Skin epidermis (tissue), 12 donors: ENCODE data around the gene PROCA1.

Experiments used
- H3K27ac ChIP-seq, 21 experiments: fragments of 200-600 bp; sonication (generic) in 11 of 21; one replicate each; pipeline ENCODE4 v1.5.0; 2020; ENCODE audit warnings: mild to moderate bottlenecking in 3 of 21, inconsistent platforms in 2 of 21, moderate library complexity in 2 of 21
- H3K4me3 ChIP-seq, 7 experiments: fragments of 200-600 bp; sonication (generic) in 2 of 7; one replicate each; pipeline ENCODE4 v1.5.0; 2020; ENCODE audit warnings: inconsistent platforms in 2 of 7, mild to moderate bottlenecking in 2 of 7, moderate library complexity in 1 of 7

PROCA1 gene, protein sequence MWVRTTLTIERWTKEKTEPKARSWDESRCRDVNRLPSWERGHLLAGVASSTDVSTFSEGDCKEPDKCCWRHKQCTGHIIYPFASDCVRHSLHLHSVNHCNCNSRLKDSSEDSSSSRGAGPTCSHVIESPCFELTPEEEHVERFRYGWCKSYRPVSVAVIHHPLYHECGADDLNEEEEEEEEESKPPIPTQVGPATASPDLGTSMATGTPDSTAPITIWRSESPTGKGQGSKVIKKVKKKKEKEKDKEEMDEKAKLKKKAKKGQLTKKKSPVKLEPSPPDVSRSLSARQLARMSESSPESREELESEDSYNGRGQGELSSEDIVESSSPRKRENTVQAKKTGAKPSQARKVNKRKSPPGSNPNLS

DNA sequence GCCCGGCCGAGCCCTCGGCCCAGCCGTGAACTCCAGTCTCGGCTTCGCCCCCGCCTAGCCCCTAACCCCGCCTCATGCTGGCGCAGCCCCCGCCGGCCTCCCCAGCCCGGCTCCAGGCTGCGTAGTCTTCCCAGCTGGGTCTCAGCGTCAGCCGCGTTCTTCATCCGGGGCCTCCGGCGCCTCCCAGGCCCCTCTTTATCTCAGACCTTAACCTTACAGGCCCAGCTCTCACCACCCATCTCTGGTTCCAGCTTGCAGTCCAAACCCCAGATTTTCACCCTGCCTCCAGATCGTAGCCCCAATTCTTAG is at the start of gene PROCA1:
Gene PROCA1 (minus strand): TSS at position 166 of the 309 bp plus-strand sequence. CDS start 228 bp downstream, outside the sequence.
- peak within 1 kb of the TSS; percentile 52 to 81 (median 70) for H3K4me3 ChIP-seq
- peak within 1 kb of the TSS in 20 of 21 experiments; percentile 66 to 93 (median 86) for H3K27ac ChIP-seq

DNA sequence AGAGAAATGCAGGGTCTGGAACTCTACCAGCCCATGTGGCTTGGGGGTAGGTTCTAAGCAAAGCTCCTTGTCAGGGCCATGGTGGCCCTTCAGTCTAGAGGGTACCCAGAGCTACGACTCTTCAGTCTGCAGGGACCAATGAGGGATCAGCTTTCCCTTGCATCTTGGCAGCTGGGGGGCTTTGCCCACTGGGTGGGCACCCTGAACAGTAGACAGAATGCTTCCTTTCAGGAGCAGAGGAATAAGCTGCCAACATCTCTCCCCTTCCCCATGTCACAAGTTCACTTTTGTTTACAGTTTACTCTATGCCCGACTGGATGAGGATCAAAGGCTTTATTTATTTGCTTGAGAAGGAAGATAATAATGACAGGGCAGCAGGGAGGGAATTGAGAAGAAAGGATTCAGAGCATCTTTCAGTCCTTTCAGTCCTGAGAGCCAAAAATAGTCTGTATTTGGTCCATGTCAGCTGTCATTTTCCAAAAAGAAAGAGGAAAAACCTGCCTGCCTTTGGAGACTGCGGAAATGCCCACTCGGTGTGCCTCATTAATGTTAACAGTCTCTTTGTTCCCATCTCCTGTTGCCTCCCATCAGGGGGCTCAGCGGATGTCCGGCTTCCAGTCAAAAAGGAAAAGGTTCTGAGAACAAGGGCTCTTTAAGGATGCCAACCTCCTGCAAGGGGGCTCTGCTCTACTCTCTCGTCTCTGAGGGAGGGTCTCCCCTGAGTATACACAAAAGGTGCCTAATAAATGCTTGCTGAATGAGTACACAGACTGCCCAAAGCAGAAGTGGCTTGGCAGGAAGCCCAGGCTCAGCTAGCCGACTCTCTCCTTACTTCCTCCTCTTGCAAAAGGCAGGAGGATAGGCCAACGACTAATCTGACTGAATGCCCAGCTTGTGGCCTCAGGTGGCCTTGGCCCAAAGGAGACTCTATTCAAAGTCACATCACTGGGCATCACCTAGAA is 49.2 kb upstream of the PROCA1 start:
- Histone ChIP-seq H3K4me3 (no peak overlapping the region), H3K27ac (peak overlapping the region in 5 of 21 experiments; percentile 6 to 31 (median 18))

DNA sequence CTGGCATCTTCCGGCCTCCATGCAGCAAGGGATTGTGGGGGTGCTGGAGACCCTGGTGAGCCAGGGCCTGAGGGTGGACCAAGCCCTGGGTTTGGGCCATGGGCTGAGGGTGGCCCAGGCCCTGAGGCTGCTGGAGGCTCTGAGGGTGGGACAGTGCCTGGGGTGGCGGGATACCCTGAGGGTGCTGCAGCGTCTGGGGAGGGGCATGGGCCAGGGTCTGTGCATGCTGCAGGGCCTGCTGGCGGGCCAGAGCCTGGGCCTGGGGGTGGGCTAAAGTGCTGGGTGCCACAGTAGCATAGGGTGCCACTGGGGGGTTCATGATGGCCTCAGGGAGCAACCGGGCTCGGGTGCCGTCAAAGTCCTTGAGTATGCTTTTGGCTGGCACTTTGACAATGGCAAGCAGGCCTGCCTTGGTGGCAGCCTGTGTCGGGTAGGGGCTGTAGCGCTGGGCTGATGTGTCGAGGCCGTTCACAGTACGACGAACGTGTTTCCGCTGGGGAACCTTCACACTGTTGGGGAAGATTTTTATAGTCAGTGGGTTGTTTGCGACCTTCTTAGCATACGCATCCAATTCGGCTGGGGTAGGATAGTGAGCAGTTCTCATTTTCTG is 47.7 kb upstream of the PROCA1 start:
- H3K27ac ChIP-seq, result no peak overlapping the region
- no peak overlapping the region for H3K4me3 ChIP-seq

DNA sequence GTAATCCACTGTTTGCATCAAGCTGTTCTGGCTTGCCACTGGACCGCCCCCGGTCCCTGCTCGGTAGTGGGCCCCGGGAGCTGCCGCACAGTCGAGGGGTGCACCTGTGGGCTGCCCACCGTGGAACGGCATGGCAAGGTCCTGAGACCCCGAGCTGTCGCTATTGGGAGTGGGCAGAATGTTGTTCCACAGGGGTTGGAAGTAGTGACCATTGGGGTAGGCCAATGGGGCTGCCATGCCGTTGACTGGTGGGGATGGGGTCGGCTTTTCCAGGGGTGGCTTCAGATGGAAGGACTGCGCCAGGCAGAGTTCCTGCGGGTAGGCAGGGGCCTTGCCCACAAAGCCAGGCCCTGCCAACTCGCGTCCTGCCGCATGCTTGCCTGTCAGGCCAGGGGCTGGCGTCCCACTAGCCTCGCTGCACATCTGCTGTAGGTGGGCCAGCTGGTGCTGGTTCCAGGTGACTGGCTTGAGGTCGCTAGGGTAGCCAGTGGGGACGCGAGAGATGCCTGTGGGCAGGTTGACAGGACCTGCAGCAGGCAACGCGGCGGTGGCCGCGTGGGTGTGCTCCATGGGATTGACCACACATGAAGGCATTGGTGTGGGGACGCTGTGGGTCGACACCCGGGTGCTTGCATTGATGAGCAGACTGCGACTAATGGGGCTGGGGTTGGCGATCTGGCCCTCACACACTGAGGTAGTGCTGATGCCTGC is 46.9 kb upstream of the PROCA1 start:
- Histone ChIP-seq H3K4me3 (no peak overlapping the region), H3K27ac (no peak overlapping the region)

DNA sequence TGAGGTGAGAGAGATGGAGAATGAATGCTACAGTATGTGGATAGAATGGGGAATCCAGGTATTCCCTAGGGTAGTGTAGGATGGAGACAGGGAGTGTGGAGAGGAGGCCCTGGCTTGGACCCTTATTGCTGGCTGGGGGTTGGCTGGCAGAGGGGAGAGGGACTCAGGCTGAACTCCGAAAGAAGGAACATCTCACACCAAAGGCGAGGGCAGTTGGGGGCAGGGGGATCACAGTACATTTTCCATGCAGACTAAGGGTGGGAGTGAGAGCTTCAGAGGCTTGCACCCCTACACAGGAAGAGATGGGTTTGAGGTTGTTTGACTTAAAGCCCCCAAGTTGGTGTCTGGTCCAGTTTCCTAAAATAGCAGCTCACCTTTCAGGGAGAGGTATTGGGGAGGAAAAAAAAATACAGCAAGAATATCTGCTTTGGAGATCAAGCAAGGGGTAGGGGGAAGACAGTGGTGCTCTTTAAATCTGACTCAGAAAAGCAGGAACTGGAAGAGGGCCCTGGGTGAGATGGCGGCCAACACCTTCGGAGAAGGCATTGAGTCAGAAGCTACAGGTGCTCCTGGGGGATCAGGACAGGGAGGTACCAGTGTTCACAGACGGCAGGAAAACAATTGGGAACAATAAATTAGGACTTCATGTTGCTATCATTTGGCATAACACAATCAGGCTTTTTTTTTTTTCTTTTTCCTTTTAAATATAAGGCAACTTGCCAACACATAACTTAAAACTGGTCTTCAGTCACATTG is 44.5 kb upstream of the PROCA1 start:
- Histone ChIP-seq H3K4me3 (no peak overlapping the region), H3K27ac (no peak overlapping the region)

DNA sequence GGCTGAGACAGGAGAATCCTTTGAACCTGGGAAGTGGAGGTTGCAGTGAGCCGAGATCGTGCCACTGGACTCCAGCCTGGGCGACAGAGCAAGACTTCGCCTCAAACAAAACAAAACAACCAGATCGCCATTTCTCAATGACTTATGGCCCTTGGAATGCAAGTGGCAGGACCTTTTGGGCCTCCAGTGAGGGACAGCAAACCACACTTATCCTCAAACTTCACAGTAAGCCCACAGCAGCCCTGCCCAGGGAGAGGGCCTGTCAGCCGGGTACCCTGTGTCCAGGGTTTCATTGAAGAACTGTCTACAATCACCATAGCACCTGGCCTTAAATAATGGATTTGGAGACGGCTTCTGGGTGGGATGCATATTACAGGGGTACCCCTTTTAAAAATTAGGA is 43.8 kb upstream of the PROCA1 start:
- H3K27ac ChIP-seq, result no peak overlapping the region
- no peak overlapping the region for H3K4me3 ChIP-seq

DNA sequence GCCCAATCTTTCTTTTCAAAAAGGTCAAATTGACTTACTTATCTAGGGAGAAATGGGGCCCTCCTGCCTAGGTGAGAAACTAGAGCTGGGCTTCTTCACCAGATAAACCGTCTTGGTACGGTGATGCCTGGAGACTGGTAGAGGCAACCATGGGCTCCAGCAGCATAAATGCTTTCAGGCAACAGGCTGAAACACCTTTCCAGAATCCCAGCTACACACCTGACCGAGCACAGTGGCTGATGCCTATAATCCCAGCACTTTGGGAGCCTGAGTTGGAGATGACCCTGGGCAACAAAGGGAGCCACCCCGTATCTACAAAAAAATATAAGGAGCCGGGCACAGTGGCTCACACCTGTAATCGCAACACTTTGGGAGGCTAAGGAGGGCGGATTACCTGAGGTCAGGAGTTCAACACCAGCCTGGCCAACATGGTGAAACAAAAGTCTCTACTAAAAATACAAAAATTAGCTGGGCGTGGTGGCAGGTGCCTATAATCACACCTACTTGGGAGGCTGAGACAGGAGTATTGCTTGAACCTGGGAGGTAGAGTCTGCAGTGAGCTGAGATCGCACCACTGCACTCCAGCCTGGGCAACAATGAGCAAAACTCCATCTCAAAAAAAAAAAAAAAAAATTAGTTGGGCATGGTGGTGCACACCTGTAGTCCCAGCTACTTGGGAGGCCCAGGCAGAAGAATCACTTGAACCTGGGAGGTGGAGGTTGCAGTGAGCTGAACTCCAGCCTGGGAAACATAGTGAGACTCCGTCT is 40.1 kb upstream of the PROCA1 start:
- H3K4me3 ChIP-seq, result no peak overlapping the region
- H3K27ac ChIP-seq, result no peak overlapping the region

DNA sequence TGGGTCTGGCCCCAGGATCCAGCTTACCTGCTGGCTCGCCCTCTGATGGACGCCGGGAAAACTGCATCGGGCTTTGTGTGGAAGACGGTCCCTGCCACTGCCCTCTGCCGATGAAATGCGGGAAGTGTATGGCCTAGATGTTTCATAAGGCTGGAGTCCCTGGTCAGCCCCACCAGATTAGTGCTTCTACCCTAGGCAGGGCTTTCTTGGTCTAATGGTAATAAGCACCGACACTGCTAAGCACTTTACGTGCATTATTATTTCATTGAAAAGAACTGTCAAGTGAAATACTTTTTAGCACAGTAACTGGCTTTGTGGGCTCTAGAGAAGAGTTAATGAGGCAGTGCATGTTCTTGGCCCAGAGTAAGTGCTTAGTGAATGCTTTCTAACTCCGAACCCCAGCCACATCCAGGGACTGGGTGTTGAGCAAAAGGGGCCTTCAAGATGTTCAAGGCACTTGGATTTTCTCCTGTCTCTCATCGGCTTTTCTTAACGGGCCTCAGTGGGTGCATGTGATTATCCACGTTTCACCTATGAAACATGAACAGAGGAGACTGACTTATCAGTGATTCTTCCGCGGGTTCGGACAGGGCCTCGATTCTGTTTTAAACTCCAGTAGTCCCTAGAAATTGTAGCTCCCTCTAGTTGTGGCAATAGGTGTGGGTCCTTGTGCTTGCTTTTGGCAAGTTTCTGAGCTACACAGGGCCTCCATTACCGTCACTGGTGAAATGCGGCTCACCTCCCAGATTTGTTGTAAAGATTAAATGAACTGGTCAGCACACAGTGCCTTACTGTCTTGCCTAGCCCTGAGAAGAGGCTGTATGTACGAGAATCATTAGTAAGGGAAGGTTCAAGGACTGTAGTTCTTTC is 38.7 kb upstream of the PROCA1 start:
- H3K4me3 ChIP-seq, result no peak overlapping the region
- peak overlapping the region in 3 of 21 experiments; percentile 27 to 64 (median 35) for H3K27ac ChIP-seq

DNA sequence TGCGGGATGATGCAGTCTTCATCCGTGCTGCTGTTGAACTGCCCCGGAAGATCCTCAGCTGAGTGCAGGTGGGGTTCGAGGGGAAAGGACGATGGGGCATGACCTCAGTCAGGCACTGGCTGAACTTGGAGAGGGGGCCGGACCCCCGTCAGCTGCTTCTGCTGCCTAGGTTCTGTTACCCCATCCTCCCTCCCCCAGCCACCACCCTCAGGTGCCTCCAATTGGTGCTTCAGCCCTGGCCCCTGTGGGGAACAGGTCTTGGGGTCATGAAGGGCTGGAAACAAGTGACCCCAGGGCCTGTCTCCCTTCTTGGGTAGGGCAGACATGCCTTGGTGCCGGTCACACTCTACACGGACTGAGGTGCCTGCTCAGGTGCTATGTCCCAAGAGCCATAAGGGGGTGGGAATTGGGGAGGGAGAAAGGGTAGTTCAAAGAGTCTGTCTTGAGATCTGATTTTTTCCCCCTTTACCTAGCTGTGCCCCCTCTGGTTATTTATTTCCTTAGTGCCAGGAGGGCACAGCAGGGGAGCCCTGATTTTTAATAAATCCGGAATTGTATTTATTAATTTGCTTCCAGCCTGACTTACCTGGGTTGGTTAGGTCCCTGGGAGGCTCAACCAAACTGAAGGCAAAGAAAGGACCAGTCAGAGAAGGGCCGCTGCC is 38.0 kb upstream of the PROCA1 start:
- peak overlapping the region in 4 of 21 experiments; percentile 13 to 64 (median 30) for H3K27ac ChIP-seq
- H3K4me3 ChIP-seq, result no peak overlapping the region

DNA sequence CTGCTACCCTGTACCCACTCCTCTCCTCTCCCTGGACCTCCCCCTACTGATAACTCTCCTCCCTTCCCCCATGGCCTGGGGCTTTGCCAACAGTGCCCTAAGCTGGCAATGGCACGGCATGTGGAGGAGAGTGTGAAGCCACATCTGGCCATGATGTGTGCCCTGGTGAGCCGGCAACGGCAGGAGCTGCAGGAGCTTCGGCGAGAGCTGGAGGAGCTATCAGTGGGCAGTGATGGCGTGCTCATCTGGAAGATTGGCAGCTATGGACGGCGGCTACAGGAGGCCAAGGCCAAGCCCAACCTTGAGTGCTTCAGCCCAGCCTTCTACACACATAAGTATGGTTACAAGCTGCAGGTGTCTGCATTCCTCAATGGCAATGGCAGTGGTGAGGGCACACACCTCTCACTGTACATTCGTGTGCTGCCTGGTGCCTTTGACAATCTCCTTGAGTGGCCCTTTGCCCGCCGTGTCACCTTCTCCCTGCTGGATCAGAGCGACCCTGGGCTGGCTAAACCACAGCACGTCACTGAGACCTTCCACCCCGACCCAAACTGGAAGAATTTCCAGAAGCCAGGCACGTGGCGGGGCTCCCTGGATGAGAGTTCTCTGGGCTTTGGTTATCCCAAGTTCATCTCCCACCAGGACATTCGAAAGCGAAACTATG is 37.3 kb upstream of the PROCA1 start:
- peak overlapping the region in 5 of 21 experiments; percentile 8 to 64 (median 23) for H3K27ac ChIP-seq

DNA sequence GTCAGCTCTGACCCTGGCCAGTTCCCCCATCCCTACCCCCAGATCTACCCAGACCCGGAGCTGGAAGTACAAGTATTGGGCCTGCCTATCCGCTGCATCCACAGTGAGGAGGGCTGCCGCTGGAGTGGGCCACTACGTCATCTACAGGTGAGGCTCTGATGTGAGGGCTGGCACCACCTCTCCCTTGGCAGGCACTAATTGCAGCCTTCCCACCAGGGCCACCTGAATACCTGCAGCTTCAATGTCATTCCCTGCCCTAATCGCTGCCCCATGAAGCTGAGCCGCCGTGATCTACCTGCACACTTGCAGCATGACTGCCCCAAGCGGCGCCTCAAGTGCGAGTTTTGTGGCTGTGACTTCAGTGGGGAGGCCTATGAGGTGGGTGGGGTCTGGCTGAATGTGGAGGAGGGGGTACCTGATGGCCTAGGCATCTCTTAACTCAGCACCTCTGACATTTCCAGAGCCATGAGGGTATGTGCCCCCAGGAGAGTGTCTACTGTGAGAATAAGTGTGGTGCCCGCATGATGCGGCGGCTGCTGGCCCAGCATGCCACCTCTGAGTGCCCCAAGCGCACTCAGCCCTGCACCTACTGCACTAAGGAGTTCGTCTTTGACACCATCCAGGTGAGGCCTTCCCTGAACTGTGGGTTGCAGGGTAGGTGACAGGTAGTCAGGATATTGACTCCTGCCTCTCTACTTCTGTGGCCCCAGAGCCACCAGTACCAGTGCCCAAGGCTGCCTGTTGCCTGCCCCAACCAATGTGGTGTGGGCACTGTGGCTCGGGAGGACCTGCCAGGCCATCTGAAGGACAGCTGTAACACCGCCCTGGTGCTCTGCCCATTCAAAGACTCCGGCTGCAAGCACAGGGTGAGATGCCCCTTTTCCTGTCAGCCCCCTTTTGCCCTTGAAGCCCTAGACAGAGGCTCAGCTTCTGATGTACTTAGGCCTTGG is 36.4 kb upstream of the PROCA1 start:
- no peak overlapping the region for H3K4me3 ChIP-seq
- H3K27ac ChIP-seq, result peak overlapping the region in 8 of 21 experiments; percentile 0 to 98 (median 52)

More for the DNA sequence above, 37.3 kb upstream of the PROCA1 start:
- H3K4me3 ChIP-seq, result no peak overlapping the region

DNA sequence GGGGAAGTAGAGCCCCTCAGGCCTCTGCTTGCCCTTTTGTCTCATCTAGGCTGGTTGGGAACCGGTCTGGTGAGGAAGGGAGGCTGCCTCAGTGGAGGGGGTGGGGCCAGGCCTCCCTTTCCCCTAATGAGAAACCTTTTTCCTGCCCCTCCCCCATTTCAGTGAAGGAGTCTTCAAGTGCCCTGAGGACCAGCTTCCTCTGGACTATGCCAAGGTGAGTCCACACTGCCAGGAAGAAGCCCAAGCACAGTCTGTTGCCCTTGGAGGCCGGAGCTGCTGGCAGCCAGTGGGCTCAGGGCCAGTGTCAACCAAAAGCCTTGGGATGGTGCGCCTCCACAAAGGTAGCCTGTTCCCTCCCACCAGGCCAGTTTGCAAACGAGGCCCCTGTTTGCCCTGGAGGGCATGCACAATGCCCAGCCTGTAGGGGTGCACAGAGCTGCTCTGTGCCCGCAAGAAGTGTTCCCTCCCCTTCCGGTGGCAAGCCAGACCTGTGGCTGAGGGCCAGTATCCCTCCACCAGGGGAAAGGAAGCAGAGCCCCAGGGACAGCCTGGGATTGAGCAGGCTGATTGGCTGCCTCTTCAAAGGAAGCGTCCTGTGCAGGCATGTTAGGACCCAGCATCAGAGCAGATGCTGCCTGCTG is 35.5 kb upstream of the PROCA1 start:
- Histone ChIP-seq H3K4me3 (peak overlapping the region in 1 of 7 experiments; percentile 58), H3K27ac (peak overlapping the region in 15 of 21 experiments; percentile 8 to 98 (median 93))

DNA sequence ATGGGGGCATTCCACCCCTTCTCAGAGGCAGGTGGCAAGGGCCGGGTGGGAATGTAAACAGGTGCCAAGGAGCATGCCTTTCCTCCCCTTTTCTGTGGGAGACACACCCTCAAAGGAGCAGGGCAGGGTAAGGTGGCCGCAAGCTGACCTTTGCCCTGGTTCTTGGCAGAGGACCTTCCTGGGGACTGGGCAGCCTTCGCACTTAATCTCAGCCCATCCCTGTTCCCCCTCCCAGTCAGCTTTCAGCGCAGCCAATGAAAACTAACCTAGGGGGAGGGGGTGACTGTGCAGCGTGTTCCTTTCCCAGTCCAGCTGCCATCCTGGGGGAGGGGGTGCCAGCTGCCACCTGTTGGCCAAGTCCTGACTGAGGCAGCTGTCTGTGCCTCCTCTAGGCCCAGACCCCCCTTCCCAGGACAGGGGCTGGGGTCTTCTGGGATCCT is 34.9 kb upstream of the PROCA1 start:
- peak overlapping the region in 16 of 21 experiments; percentile 8 to 98 (median 93) for H3K27ac ChIP-seq
- peak overlapping the region in 3 of 7 experiments; percentile 58 to 82 (median 66) for H3K4me3 ChIP-seq

DNA sequence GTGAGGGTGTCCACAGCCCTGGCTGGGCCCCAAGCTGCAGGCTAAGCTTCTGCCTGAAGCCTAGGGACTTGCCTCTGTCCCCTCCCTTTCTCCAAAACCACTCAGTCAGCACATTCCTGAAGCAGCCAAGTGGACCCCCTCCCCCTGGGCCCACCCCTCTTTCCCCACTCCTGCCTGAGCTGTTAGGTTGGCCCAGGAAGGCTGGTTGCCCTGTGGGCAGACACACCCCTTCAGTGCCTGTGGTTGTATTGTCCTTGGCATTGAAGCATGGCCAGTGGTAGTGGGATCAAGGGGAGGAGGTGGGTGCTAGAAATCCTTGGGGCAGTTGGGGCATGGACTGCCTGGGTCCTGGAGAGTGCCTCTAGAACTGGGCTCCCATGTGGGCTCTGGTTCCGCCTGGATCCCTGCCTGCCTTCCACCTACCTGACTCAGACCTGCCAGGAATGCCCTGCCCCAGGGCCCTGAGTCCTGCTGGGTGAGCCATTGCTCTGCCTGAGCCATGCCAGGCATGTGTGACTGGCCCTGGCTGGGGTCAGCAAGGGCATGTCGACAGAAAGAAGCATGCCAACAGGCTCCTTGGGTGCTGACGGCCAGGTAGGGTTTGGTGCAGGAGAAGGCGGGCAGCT is 34.2 kb upstream of the PROCA1 start:
- Histone ChIP-seq H3K4me3 (peak overlapping the region; percentile 45 to 84 (median 72)), H3K27ac (peak overlapping the region in 20 of 21 experiments; percentile 75 to 98 (median 93))
